CD4-positive, alpha-beta memory T cell (primary cell): ENCODE results near the gene EOLA2. TPM values are rescaled to one million over a fixed set of nuclear protein-coding genes. Genes with fewer than 3 reads are reported as not detected.
"Not testable (repeated sequence)": the region's sequence is repeated elsewhere in the genome, so short reads cannot be mapped to it uniquely, and the experiment has no call there.

Experiments used
- CTCF ChIA-PET: fragments of 350-600 bp; sonication (Branson Sonifier 250); formaldehyde crosslinking; loops from one replicate; lab custom pipeline; 2021; ENCODE audit warnings: inconsistent platforms; ENCODE audit not compliant: partially characterized antibody; lab: Charles Lee
- POLR2A ChIA-PET: fragments of 350-600 bp; sonication (Branson Sonifier 250); formaldehyde crosslinking; loops from one replicate; lab custom pipeline; 2021; ENCODE audit not compliant: partially characterized antibody; lab: Charles Lee
- DNase-seq, 5 donors: peaks; one replicate each; pipeline versions ENCODE4 v3.0.0 to v3.0.0-alpha.2; 2020 to 2022; ENCODE audit warnings: mixed read lengths in 1 of 5
- H3K27ac ChIP-seq: one replicate; pipeline ENCODE4 v1.7.0; 2013; ENCODE audit warnings: low read depth, low read length
- H3K27me3 ChIP-seq: 2 replicates; pipeline ENCODE4 v1.7.0; 2013; ENCODE audit warnings: mild to moderate bottlenecking, low read length, moderate library complexity; ENCODE audit not compliant: insufficient read depth
- H3K36me3 ChIP-seq: 2 replicates; pipeline ENCODE4 v1.7.0; 2013; ENCODE audit warnings: mild to moderate bottlenecking, low read length, moderate library complexity; ENCODE audit not compliant: insufficient read depth
- H3K4me1 ChIP-seq: 2 replicates; pipeline ENCODE4 v1.7.0; 2013; ENCODE audit warnings: mild to moderate bottlenecking, low read length, moderate library complexity; ENCODE audit not compliant: insufficient read depth
- H3K4me3 ChIP-seq, 2 donors: one replicate each; pipeline ENCODE4 v1.7.0; 2013; ENCODE audit warnings: low read length in 2 of 2, mild to moderate bottlenecking in 1 of 2
- H3K9me3 ChIP-seq, 2 donors: one replicate each; pipeline ENCODE4 v1.7.0; 2013; ENCODE audit warnings: low read length in 2 of 2, control low read depth in 1 of 2; ENCODE audit not compliant: control insufficient read depth in 1 of 2
- H3K27ac Mint-ChIP-seq, 7 donors: one replicate each; pipeline ENCODE4 v1.8.0; 2020 to 2021; ENCODE audit warnings: mixed read lengths in 7 of 7, mild to moderate bottlenecking in 6 of 7, inconsistent platforms in 3 of 7, moderate library complexity in 3 of 7
- H3K27me3 Mint-ChIP-seq, 2 donors: one replicate each; pipeline ENCODE4 v1.8.0; 2020 to 2021; ENCODE audit warnings: mixed read lengths in 2 of 2
- H3K36me3 Mint-ChIP-seq, 2 donors: one replicate each; pipeline ENCODE4 v1.8.0; 2020 to 2021; ENCODE audit warnings: mixed read lengths in 2 of 2, inconsistent platforms in 1 of 2, mild to moderate bottlenecking in 1 of 2
- H3K4me1 Mint-ChIP-seq, 4 donors: one replicate each; pipeline ENCODE4 v1.8.0; 2020 to 2021; ENCODE audit warnings: mixed read lengths in 4 of 4, mild to moderate bottlenecking in 1 of 4
- H3K4me3 Mint-ChIP-seq, 8 donors: one replicate each; pipeline ENCODE4 v1.8.0; 2020 to 2021; ENCODE audit warnings: mixed read lengths in 8 of 8, mild to moderate bottlenecking in 7 of 8, moderate library complexity in 6 of 8, inconsistent platforms in 3 of 8
- H3K9me3 Mint-ChIP-seq, 8 donors: one replicate each; pipeline ENCODE4 v1.8.0; 2020 to 2021; ENCODE audit warnings: mixed read lengths in 8 of 8, mild to moderate bottlenecking in 5 of 8, inconsistent platforms in 3 of 8, moderate library complexity in 1 of 8
- intact Hi-C: fragments of 100-400 bp; cut with micrococcal nuclease; formaldehyde crosslinking; loops from one replicate; pipeline ENCODE4 v1.15.1; 2023
- polyA plus RNA-seq, 2 donors: library from polyadenylated mRNA; unstranded; fragments of 300-500 nt; fragmentation: Illumina TruSeq; gene quantifications; one replicate each; pipeline ENCODE4 v1.2.3, GENCODE V29; 2021
- total RNA-seq, 2 experiments: library from RNA; stranded (reverse); gene quantifications; one replicate each; pipeline ENCODE4 v1.2.3, GENCODE V29; 2021

Gene EOLA2
- total and polyA plus RNA-seq, 4 experiments from 2014 or later: 22.3 to 41.1 (median 38.4) TPM

- H3K4me3 ChIP-seq, DNase-seq, intact Hi-C loops, CTCF ChIA-PET, H3K4me1 Mint-ChIP-seq, H3K27me3 Mint-ChIP-seq, H3K9me3 ChIP-seq, H3K4me1 ChIP-seq, H3K36me3 ChIP-seq, H3K27ac Mint-ChIP-seq, H3K36me3 Mint-ChIP-seq, H3K9me3 Mint-ChIP-seq, H3K4me3 Mint-ChIP-seq, POLR2A ChIA-PET, H3K27me3 ChIP-seq, H3K27ac ChIP-seq: not testable (repeated sequence)
Measured at GRCh38 chrX:149933547-149933946, 4.7 kb downstream of the EOLA2 start.

- H3K36me3 Mint-ChIP-seq, H3K4me1 ChIP-seq, H3K27me3 Mint-ChIP-seq, intact Hi-C loops, H3K27ac ChIP-seq, POLR2A ChIA-PET, DNase-seq, H3K36me3 ChIP-seq, H3K4me3 Mint-ChIP-seq, H3K9me3 ChIP-seq, H3K4me3 ChIP-seq, H3K4me1 Mint-ChIP-seq, H3K9me3 Mint-ChIP-seq, H3K27ac Mint-ChIP-seq, H3K27me3 ChIP-seq, CTCF ChIA-PET: not testable (repeated sequence)
Measured at GRCh38 chrX:149932970-149933369, 5.3 kb downstream of the EOLA2 start.

- H3K4me1 ChIP-seq, H3K36me3 ChIP-seq, H3K4me1 Mint-ChIP-seq, H3K27ac ChIP-seq, H3K4me3 Mint-ChIP-seq, H3K36me3 Mint-ChIP-seq, H3K4me3 ChIP-seq, CTCF ChIA-PET, DNase-seq, intact Hi-C loops, POLR2A ChIA-PET, H3K9me3 Mint-ChIP-seq, H3K27me3 ChIP-seq, H3K27me3 Mint-ChIP-seq, H3K9me3 ChIP-seq: not testable (repeated sequence)
- peak overlapping the region in 1 of 7 donors; percentile 36 for H3K27ac Mint-ChIP-seq
Measured at GRCh38 chrX:149932150-149932549, 6.1 kb downstream of the EOLA2 start.

GRCh38 chrX:149931355-149931754 is 6.9 kb downstream of the EOLA2 start:
- H3K36me3 Mint-ChIP-seq, H3K4me3 ChIP-seq, H3K9me3 Mint-ChIP-seq, H3K27ac ChIP-seq, intact Hi-C loops, H3K27me3 Mint-ChIP-seq, H3K9me3 ChIP-seq, H3K27ac Mint-ChIP-seq, POLR2A ChIA-PET, H3K36me3 ChIP-seq, H3K27me3 ChIP-seq, CTCF ChIA-PET, H3K4me1 ChIP-seq, H3K4me1 Mint-ChIP-seq, DNase-seq, H3K4me3 Mint-ChIP-seq: not testable (repeated sequence)

GRCh38 chrX:149929400-149929799 is 8.9 kb downstream of the EOLA2 start, which contains the start of gene HSFX4:
HSFX4 (plus strand) TSS chrX:149929573; CDS start chrX:149929645, 72 bp downstream.
- H3K27me3 ChIP-seq, H3K27me3 Mint-ChIP-seq, POLR2A ChIA-PET, H3K36me3 Mint-ChIP-seq, CTCF ChIA-PET, H3K4me1 ChIP-seq, H3K9me3 Mint-ChIP-seq, intact Hi-C loops, H3K4me3 ChIP-seq, H3K27ac ChIP-seq, H3K36me3 ChIP-seq, H3K4me3 Mint-ChIP-seq, DNase-seq, H3K4me1 Mint-ChIP-seq, H3K9me3 ChIP-seq: not testable (repeated sequence)
- peak within 1 kb of the TSS in 1 of 7 donors; percentile 25 for H3K27ac Mint-ChIP-seq

GRCh38 chrX:149928635-149929034 is 9.7 kb downstream of the EOLA2 start:
- POLR2A ChIA-PET, H3K9me3 Mint-ChIP-seq, intact Hi-C loops, H3K4me3 ChIP-seq, H3K27ac ChIP-seq, H3K27me3 Mint-ChIP-seq, H3K36me3 Mint-ChIP-seq, H3K4me1 ChIP-seq, CTCF ChIA-PET, H3K9me3 ChIP-seq, H3K4me1 Mint-ChIP-seq, H3K4me3 Mint-ChIP-seq, H3K36me3 ChIP-seq, H3K27me3 ChIP-seq: not testable (repeated sequence)
- H3K27ac Mint-ChIP-seq: peak overlapping the region in 1 of 7 donors; percentile 25
- peak in 1 of 5 donors; percentile 44 for DNase-seq

GRCh38 chrX:149927964-149928258 is 10.4 kb downstream of the EOLA2 start:
- H3K27ac Mint-ChIP-seq, H3K27me3 Mint-ChIP-seq, H3K4me1 Mint-ChIP-seq, POLR2A ChIA-PET, H3K4me3 Mint-ChIP-seq, H3K4me1 ChIP-seq, DNase-seq, H3K4me3 ChIP-seq, H3K9me3 Mint-ChIP-seq, H3K27ac ChIP-seq, H3K36me3 Mint-ChIP-seq, H3K9me3 ChIP-seq, H3K36me3 ChIP-seq, intact Hi-C loops, H3K27me3 ChIP-seq, CTCF ChIA-PET: not testable (repeated sequence)

DNA sequence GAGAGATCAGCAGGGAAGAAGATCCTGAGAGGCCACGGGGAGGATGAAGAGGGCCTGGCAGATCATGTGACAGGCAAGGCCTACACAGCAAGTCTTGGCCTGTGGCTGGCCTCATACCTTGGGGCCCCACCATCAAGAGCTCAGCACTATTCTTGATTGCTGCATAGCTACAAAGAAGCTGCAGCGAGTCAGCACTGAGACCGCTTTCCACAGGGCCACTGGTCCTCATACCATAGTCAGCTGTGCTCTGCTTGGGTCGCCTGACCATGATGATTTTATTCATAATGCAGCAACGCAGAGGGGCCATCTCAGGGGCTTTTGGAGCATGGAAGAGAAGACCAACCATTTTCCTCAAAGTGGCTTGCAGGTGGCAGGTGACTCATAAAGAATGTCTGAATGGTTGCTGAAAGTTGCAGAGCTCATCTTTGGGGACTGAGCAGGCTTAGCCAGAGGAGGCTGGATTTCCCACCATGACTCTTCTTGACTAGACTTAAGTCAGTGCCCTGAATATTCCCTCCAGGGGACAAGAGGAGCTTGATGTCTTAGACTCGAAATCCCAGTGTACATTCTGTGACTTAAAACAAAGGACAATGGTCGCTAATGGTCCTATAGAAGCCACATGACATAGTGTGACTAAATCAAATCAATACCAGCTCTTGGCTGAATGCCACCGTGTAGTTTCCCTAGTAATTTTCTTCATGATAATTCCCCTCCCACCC is 10.9 kb downstream of the EOLA2 start:
- H3K27ac Mint-ChIP-seq, H3K9me3 ChIP-seq, H3K4me1 Mint-ChIP-seq, H3K27ac ChIP-seq, CTCF ChIA-PET, H3K4me3 ChIP-seq, intact Hi-C loops, DNase-seq, H3K36me3 Mint-ChIP-seq, H3K36me3 ChIP-seq, H3K4me1 ChIP-seq, H3K27me3 ChIP-seq, H3K4me3 Mint-ChIP-seq, H3K9me3 Mint-ChIP-seq, H3K27me3 Mint-ChIP-seq, POLR2A ChIA-PET: not testable (repeated sequence)
